ENCODE measurements around the gene MPP2.
"Not testable (repeated sequence)": the region's sequence is repeated elsewhere in the genome, so short reads cannot be mapped to it uniquely, and the experiment has no call there.

MPP2 gene

GRCh38 chr17:43873815-43874214 lies 33.5 kb downstream of the MPP2 start:
- DNase-seq = no peak

- DNase-seq = no peak
These were observed 34.2 kb downstream of the MPP2 start for GRCh38 chr17:43873091-43873490.

DNA sequence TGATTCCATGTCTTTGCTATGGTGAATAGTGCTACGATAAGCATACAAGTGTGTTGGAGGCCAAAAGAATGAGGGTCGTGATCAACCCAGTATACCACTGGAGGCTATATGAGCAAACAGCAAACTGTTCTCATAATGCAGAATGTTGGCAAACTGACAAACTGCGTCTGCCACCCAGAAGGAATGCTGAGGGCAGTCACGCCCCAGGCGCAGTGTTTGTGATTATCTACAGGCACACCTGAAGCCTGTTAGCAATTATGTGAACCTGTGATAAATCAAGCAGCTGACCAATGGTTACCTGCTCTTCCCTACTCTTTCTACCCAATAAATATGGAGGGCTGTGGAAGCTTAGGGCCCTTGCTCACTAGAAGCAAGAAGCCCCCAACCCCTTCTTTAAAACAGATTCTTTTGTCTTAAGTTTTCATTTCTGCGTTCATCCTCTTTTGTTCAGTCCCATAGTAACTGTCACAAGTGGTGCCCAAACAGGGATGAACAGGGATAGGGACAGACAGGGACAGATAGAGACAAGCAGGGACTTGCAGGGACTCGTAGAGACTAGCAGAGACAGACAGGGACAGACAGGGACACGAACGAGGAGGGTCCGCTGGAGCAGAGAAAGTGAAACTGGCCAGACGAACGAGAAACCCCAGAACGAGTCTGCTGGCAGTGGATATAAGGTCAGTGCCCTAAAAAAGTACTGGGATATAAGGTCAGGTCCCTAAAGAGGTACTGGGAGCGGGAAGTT lies 35.2 kb downstream of the MPP2 start:
- no peak for DNase-seq

DNA sequence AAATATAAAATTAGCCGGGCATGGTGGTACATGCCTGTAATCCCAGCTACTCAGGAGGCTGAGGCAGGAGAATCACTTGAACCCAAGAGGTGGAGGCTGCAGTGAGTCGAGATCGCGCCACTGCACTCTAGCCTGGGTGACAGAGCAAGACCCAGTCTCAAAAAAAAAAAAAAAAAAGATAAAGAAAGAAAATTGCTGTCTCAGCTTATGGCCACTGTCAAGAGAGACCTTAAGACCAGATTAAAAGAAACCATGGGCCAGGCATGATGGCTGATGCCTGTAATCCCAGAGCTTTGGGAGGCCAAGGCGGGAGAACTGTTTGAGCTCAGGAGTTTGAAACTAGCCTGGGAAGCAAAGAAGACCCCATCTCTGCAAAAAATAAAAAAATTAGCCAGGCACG lies 38.3 kb downstream of the MPP2 start:
- DNase-seq = not testable (repeated sequence)

DNA sequence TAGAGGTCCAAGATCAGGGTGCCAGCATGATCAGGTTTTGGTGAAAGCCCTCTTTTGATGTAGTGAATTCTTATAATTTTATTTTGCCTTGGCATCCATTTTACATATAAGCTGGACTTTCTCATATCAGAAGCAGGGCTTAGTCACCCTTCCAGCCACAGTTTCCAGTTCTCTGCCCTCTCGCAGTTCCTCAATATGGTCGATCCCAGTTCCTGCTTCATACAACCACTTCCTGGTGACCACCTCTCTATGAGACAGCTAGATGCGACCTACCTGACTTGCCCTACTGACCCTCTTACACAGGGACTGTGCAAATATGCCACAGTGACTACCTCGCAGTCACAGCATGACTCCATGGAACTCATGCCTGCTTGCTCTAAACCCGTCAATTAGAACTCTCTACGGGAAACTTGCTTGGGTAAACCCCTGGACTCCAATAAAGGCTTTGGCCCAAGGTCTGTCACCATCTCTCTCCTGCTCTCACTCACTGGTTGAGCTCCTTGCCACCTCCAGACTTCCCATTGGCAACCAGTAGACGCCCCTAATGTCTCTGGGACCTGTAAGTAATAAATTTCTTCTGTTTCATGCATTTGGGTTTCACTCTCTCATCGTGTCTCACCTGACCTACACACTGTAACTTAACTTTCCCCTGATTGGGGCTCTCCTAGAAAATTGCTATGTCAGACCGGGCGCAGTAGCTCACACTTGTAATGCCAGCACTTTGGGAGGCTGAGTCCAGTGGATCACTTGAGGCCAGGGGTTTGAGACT lies 38.9 kb downstream of the MPP2 start:
- no peak for DNase-seq

DNA sequence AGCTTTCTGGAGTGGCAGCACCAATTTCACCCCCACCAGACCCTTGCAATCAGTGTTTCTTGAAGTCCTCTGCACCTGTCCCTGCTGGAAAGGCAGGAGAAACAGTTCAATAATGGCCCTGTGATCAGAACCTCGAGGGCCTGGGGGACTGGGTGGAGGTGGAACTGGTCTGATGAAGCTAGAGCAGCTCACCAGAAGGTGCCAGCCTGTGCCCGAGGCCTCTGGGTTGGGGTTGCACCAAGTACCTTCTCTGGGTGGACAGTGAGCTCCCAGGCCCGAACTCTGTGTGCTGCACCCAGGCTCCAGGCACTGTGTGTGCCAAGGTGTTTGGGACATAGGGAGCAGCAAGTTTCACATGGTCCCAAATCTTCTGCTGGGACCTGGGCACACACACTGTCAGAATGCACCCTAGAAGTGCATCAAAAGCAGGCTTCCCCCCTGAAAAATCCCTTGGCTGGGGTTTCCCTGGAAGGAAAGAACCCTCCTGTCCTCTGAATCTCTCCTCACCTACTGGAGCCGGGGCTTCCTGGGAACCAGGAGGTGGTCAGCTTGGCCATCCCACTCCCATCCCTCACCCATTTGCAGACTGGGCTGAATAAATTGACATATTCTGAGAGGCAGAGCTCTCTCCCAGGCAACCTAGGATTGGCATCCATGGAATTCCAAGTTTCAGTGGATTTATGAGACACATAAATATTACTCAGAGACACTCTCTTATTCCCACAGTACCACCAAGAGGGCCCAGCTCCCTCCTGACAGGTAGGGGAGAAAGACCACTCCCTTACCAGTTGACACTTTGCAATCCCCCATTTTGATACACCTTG lies 43.0 kb downstream of the MPP2 start:
- DNase-seq = no peak

GRCh38 chr17:43861960-43862359 lies 45.4 kb downstream of the MPP2 start:
- DNase-seq = no peak

DNA sequence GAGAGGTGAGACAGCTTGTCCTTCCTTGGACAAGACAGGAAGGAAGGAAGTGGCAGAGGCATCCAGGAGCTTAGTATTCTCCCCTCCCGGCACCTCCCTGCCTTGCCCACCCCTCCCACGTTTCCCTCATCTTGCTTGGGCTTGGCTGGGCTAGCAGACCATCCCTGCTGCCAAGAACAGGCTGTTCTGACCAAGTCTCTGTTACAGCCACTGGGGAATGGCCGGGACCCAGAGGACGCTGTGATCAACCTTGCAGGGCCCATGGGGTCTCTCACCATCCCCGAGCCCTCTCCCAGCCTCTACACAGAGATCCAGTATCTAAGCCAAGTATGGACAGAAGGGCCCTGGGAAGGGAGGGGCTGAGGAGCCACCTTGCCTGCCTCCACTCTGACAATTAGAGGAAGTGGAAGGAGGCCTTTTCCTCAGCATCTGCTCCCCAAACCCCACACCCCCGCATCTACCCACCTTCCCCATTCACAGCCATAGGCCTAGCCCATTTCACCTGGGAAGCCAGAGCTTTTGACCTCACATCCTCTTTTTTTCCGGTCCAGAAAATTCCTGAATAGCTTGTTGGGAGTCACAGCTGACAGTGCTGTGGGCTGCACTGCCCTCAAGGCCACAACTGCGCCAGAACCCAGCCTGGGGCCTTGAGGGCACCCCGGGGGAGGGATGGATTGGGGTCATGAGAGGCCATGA lies 46.3 kb downstream of the MPP2 start:
- no peak for DNase-seq

- no peak for DNase-seq
These were observed 47.1 kb downstream of the MPP2 start for GRCh38 chr17:43860077-43860725.

DNA sequence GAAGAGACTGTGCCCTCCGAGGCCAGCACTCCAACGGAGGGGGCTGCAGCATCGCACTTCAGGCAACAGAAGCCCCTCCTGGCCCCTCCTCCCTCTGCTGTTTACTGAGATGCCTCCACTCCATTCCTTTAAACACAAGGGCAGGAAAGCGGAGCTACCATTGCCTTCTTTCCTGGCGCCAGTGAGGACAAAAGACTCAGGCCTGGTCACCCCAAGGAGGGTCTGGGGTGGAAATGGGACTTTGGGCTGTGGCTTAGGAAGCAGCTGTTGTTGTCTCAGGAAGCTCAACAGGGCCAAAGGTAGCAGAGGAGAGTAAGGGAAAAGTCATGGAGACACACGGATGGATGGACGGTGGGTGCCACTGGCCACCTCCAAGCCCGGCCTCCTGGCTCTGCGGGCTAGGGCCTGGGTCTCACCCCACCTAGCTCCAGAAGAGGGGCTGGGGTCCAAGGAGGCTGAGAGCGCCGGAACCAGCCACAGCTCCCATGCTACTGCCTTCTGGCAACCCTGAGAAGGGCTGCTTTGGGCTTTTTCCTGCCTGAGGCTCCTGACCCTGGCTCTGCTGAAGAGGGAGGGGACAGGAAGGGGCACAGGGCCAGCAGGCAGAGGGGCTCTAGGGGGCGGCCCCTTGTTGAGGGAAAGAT lies 49.3 kb downstream of the MPP2 start:
- DNase-seq = no peak

DNA sequence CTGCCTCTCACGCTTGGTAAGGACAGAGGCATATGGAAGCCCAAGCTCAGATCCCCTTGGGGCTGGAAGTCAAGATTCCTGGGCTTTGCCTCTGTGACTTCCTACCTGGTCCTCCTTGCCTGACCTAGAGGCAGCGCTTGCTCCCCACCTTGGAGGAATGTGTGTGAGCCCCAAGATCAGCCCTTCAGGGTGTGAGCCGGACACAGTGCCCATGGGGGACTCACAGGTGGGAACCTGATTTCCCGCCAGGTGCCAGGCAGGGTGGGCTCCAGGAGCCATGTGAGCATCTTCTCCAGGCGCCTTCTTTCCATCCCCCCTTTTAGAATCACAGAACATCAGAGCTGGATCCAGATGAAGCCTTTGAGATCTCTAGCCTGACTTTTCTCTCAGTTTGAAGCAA lies 50.2 kb downstream of the MPP2 start:
- DNase-seq = no peak

GRCh38 chr17:43856141-43856540 lies 51.2 kb downstream of the MPP2 start:
- no peak for DNase-seq

GRCh38 chr17:43855061-43855460 lies 52.3 kb downstream of the MPP2 start:
- no peak for DNase-seq

- no peak for DNase-seq
These were observed 52.8 kb downstream of the MPP2 start for GRCh38 chr17:43854498-43854897.

GRCh38 chr17:43853546-43853945 lies 53.8 kb downstream of the MPP2 start:
- no peak for DNase-seq

GRCh38 chr17:43852571-43852970 lies 54.8 kb downstream of the MPP2 start:
- DNase-seq = no peak

- no peak for DNase-seq
These were observed 58.2 kb downstream of the MPP2 start for GRCh38 chr17:43849116-43849515.

DNA sequence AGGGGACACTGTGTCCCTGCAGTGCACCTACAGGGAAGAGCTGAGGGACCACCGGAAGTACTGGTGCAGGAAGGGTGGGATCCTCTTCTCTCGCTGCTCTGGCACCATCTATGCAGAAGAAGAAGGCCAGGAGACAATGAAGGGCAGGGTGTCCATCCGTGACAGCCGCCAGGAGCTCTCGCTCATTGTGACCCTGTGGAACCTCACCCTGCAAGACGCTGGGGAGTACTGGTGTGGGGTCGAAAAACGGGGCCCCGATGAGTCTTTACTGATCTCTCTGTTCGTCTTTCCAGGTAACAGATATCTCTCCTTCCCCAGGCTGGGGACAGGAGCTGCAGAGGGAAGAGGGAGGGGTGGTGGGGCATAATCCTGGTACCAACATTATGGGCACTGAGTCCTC lies 58.7 kb downstream of the MPP2 start:
- DNase-seq = no peak

GRCh38 chr17:43846963-43847371 lies 60.4 kb downstream of the MPP2 start, which contains the start of gene CD300LG:
Gene CD300LG (plus strand): TSS chr17:43847176. CDS start chr17:43847217, 41 bp downstream.
- DNase-seq = no peak

- peak; percentile 87 to 88 for DNase-seq
These were observed 61.1 kb downstream of the MPP2 start for GRCh38 chr17:43846221-43846712.

GRCh38 chr17:43845766-43846165 lies 61.6 kb downstream of the MPP2 start:
- no peak for DNase-seq

DNA sequence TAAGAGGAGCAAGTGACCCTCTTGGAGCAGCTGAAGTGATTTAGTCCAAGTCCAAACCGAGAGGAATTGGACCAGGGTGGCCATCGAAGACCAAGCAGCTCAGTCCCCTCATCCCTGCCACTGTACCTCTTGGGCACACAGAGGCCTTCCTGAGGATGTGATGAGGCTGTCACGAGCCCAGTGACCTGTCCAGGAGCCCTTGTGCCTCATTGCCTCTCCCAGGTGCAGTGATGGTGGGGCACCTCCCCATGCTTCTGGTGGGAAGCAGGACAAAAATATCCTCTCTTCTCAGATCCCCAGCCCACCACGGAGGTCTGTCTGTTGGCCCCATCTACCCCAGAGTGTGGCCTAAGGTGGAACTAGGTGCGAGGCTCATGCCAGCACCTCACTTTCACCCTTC lies 63.1 kb downstream of the MPP2 start:
- no peak for DNase-seq

Measured in activated CD4-positive, alpha-beta T cell treated with anti-CD3 and anti-CD28 coated beads, Interleukin-2, amount 50 U/mL, for 48 hours (primary cell).